ENCODE measurements around the gene NR2F1-AS1. TPM values are rescaled to one million over a fixed set of nuclear protein-coding genes. Genes with fewer than 3 reads are reported as not detected.

Gene NR2F1-AS1
- total and polyA plus RNA-seq, 2 donors (not counting 3 experiments of a cell fraction or from before 2014, with no cell fraction given), result 4.2 to 13.8 TPM

DNA sequence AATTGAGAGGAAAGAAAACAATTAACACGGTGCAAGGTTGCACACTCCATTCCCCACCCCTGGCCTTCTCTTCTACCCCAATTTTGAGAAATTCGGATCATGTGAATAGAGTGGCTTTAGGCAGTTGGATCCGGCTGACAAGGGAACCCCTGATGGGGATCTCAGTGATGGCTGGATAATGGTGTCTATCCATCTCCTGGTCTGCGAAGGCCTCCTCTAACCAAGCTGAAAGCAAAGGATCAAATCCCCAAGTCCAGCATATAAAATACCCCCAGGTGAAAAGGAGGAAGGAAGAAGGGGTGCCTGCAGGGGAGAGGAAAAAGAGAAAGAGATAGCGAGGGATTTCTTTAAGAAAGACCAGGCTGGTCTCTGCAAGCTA, 18.0 kb upstream of the NR2F1-AS1 start:
- no peaks in the 10 kb centered on the region for H3K4me1 ChIP-seq (ENCODE audit: control insufficient read depth, extremely low read depth, insufficient read depth, low read length)
- ChIA-PET CTCF (interaction anchor here (0.8 to 5.8 kb wide), 6 partner anchors 8 to 690 kb away, joined by 3 to 25 read pairs (median 4); no protein-coding TSS in a partner anchor), POLR2A (no interaction called here)
- dilution Hi-C loops (cut with MboI; ENCODE audit: extremely low pct_ligation_motif_present, low sequenced_read_pairs) (no loop called here), intact Hi-C loops (cut with micrococcal nuclease) (no loop called here)
- H3K9me3 ChIP-seq (replicated peaks; ENCODE audit: control insufficient read depth, insufficient read depth, low read length), result no peaks in the 10 kb centered on the region
- H3K27ac ChIP-seq (ENCODE audit: insufficient read depth, low read depth, low read length), result no peak overlapping the region
- H3K4me3 ChIP-seq (replicated peaks in 1 of 3; ENCODE audit: insufficient read depth in 1 of 3, low read depth in 1 of 3, low read length in 3 of 3), result no peak overlapping the region
- no peak overlapping the region for H2AFZ ChIP-seq (ENCODE audit: low read depth, low read length)
- BruUV-seq (replicated peaks), result no TSS peak
- no peak overlapping the region for H3K4me2 ChIP-seq (ENCODE audit: insufficient read depth, low read length)
- no peaks in the 10 kb centered on the region for H3K9me1 ChIP-seq (replicated peaks; ENCODE audit: control insufficient read depth, extremely low read depth, insufficient read depth, low read length)
- H4K20me1 ChIP-seq (replicated peaks; ENCODE audit: control insufficient read depth, extremely low read depth, insufficient read depth, low read length), result no peaks in the 10 kb centered on the region
- H3K9ac ChIP-seq (replicated peaks; ENCODE audit: extremely low read depth, insufficient read depth, low read length), result no peak overlapping the region
- peaks cover 30 to 46% of the 10 kb centered on the region in 2 experiments for H3K27me3 ChIP-seq (ENCODE audit: control insufficient read depth in 2 of 2, insufficient read depth in 2 of 2, low read length in 2 of 2)
- DNase-seq (ENCODE audit: low read depth, low spot score) (no peak), FAIRE-seq (no peak)
- H3K79me2 ChIP-seq (ENCODE audit: control insufficient read depth, insufficient read depth, low read length), result no peaks in the 10 kb centered on the region
- peaks cover 0 to 2% of the 10 kb centered on the region in 2 experiments for H3K36me3 ChIP-seq (ENCODE audit: control insufficient read depth in 2 of 2, extremely low read depth in 1 of 2, insufficient read depth in 2 of 2, low read length in 2 of 2)
- TF ChIP-seq MYC (IDR thresholded peaks at IDR 0.05; ENCODE audit: low read depth, low read length), result no peak
- TF ChIP-seq GATA2 (IDR thresholded peaks at IDR 0.05; ENCODE audit: insufficient read depth, insufficient read length, low read depth, low read length), result no peak
- TF ChIP-seq, protein P1, sequence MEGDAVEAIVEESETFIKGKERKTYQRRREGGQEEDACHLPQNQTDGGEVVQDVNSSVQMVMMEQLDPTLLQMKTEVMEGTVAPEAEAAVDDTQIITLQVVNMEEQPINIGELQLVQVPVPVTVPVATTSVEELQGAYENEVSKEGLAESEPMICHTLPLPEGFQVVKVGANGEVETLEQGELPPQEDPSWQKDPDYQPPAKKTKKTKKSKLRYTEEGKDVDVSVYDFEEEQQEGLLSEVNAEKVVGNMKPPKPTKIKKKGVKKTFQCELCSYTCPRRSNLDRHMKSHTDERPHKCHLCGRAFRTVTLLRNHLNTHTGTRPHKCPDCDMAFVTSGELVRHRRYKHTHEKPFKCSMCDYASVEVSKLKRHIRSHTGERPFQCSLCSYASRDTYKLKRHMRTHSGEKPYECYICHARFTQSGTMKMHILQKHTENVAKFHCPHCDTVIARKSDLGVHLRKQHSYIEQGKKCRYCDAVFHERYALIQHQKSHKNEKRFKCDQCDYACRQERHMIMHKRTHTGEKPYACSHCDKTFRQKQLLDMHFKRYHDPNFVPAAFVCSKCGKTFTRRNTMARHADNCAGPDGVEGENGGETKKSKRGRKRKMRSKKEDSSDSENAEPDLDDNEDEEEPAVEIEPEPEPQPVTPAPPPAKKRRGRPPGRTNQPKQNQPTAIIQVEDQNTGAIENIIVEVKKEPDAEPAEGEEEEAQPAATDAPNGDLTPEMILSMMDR (IDR thresholded peaks at IDR 0.05; ENCODE audit: extremely low read depth in 1 of 2, insufficient read depth in 1 of 2, low read depth in 1 of 2, low read length in 2 of 2), result no peak
- no peak for TF ChIP-seq JUN (IDR thresholded peaks at IDR 0.05; ENCODE audit: borderline replicate concordance, insufficient read depth, insufficient read length, low read depth)
- TF ChIP-seq EZH2 (IDR thresholded peaks at IDR 0.05; ENCODE audit: borderline replicate concordance, low read depth, low read length, severe bottlenecking), result no peak
- TF ChIP-seq POLR2A (IDR thresholded peaks at IDR 0.05; ENCODE audit: low read depth, low read length), result no peak
- no peak for TF ChIP-seq FOS (IDR thresholded peaks at IDR 0.05; ENCODE audit: borderline replicate concordance, insufficient read depth, low read length)
- TF ChIP-seq, protein P2, sequence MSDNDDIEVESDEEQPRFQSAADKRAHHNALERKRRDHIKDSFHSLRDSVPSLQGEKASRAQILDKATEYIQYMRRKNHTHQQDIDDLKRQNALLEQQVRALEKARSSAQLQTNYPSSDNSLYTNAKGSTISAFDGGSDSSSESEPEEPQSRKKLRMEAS (IDR thresholded peaks at IDR 0.05; ENCODE audit: insufficient read depth, insufficient read length), result no peak
- TF ChIP-seq POLR2AphosphoS5 (IDR thresholded peaks at IDR 0.05; ENCODE audit: insufficient read depth, low read depth, low read length), result no peak
